Hematopoietic multipotent progenitor cell treated with erythropoietin and hydrocortisone succinate and interleukin-3 and kit ligand, for 17 days (in vitro differentiated cells): ENCODE data around the gene IER3.
"Not testable (repeated sequence)": the region's sequence is repeated elsewhere in the genome, so short reads cannot be mapped to it uniquely, and the experiment has no call there.

Experiments used
- DNase-seq: peaks from one replicate; pipeline ENCODE4 v3.0.0-alpha.2; 2015; ENCODE audit warnings: low spot score

IER3 gene

DNA sequence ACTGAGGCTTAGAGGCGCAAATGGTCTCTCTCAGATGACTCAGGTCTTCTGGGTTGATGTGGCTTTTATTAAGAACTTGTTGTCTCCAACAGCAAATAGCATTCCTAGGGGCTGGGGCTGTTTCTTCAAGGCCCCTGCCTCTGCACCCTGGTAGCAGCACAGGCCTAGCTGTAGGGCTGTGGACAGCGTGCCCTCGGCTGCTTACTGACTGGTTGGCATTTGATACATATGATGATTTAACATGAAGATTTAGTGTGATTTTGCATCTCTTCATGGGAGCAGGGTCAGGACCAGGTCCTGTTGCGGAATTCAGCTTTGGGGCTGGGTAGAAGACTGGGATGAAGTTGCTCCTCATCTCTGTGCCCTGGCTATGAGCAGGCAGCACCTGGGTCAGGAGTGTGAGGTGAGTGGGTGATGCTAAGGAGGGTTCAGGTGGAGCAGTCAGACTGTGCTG is 24.3 kb upstream of the IER3 start:
- no peak for DNase-seq

DNA sequence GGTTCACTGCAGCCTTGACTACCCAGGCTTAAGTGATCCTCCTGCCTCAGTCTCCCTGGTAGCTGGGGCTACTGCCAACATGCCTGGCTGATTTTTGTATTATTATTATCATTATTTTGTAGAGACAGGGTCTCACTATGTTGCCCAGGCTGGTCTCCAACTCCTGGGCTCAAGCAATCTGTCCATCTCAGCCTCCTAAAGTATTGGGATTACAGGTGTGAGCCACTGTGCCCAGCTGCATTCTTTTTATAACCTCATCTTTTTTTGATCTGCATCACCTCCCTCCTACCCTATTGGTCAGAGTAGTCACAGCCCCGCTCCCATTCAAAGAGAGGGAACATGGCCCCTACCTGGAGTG is 23.6 kb upstream of the IER3 start:
- no peak for DNase-seq

DNA sequence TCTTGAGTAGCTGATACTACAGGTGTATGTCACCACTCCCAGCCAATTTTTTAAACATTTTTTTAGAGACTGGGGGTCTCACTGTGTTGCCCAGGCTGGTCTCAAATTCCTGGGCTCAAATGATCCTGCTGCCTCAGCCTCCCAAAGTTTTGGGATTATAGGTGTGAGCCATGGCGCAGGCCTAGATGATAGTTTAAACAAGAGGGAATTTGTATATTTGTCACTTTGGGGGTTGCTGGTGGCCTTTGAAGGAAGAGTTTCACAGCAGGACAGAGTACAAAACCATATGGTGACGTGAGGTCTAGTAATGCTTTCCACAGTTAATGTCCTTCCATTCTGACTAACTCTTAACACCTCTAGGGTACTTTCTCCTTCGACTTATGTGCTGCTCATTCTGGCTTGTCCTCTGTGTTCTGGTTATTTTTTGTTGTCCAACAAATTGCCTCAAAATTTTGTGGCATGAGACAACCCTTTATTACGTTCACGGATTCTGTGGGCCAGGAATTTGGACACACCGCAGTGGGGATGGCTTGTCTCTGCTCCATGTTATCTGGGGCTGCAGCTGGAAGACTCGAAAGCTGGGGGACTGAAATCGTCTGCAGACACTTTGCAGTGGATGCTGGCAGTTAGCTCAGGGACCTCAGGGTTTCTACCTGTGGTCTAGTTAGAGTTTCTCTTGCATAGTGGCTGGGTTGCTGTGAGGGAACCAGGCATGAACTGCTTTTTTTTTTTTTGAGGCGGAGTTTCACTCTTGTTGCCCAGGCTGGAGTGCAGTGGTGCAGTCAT is 23.0 kb upstream of the IER3 start:
- no peak for DNase-seq

DNA sequence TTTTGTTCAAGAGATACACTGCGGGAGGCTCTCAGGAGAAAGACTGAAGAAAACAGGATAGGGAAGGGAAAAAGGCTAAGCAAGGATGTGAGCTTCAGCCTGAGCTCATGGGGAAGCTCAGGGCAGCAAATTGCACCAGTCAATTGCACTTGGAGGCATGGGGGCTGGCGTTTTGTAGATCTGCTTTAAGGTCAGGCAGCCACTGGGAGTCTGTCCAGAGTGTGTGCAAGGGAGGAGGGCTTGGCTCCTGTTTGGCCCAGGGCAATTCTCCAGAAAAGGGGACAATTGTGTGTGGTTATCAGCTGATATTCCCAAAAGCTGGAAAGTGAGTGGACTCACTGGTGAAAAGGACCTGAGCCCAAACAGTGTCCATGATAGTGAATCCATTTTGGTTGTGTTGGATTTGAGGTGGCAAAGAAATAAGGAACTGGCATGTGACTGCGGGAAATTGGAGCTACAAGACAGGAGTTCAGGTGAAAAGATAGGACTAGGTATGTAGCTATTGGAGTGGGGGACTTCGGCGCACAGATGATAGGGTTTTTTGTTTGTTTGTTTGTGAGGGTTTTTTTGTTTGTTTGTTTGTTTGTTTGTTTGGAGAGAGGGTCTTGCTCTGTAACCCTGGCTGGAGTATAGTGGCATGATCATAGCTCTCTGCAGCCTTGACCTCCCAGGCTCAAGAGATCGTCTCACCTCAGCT is 22.3 kb upstream of the IER3 start:
- DNase-seq = no peak

DNA sequence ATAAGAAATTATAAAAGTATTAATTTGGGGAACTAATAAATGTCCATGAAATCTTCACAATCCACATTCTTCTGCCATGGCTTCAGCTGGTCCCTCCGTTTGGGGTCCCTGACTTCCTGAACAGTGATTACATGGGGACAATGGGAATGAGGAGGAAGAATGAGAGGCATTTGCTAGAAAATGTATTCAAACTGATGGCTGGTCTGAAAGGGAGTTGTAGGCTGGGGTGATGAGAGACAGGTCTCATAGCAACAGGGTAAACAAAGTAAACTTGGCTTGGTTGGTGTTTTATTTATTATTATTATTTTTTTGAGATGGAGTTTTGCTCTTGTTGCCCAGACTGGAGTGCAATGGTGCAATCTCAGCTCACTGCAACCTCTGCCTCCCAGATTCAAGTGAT is 21.1 kb upstream of the IER3 start:
- not testable (repeated sequence) for DNase-seq

GRCh38 chr6:30764490-30765043 is 20.2 kb upstream of the IER3 start:
- not testable (repeated sequence) for DNase-seq

DNA sequence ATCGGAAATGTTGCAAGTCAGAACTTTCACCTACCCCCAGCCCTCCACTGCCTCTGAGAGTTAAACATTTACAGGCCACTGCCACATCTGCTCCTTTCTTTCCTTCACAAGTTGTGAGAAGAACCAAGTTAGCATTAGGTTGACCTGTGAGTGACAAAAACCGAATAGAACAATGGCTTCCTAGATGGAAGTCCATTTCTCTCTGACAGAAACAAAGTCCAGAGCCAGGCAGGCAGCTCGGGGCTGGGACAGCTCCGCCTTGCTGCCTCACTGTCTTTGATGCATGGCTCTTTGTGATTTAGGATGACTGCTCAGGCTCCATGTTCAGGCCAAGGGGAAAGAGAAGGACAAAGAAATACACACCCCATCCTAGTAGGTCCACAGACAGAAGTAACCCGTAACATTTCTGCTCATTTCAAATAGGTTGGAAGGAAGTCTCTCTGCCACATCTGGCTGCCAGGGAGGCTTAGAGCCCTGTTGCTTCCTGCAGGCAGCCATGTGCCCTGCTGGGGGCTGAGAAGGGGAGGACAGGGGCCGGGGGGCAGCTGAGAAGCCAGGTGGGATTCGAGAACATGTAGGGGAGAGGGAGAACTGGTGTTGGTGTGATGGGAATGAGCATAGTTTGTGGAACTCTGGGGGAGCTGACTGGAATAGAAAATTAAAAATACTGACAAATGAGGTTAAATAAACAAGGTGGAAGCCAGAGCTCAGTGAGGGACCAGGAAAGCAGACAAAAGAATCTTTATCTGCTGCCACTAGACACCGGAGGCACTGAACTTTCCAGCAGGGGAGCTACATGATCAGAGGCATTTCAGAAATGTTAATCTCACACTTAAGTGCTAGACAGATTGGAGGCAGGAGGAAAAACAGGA is 19.5 kb upstream of the IER3 start:
- no peak for DNase-seq

DNA sequence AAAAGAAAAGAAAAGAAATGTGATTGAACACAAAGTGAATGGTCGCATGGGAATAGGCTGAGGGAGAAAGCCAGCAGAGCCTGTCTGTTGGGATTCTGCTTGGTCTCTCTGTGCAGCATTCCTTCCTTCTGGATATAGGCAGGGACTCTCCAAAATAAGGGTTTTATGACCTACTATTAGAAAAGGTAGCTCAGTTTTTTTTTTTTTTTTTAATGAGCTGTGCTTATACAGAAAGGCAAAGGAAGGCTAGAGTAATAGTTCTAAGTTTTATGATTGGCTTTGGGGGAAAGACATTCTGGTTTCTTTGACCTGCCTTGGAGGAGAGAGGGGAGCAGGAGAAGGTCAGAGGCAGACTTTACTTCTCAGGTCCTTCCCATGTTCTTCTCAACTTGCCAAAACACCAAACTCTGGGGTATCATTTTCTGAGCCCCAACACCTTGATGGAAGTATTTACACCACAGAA is 18.8 kb upstream of the IER3 start:
- DNase-seq = no peak

GRCh38 chr6:30761791-30762429 is 17.6 kb upstream of the IER3 start:
- DNase-seq = no peak

DNA sequence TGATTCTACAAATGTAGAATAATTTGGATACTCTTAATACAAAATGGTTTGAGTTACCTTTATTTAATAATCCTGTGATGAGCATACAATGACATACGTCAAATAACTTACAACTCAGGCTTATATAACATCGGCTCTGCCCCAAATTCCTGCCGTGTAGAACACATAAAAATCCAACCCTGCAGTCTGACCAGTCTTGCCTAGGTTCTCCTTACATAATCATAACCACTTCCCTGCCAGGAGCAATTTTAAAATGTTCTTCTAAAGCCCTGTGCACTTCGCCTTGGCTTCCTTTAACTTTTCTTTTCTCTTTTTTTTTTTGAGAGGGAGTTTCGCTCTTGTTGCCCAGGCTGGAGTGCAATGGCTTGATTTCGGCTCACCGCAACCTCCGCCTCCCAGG is 16.2 kb upstream of the IER3 start:
- no peak for DNase-seq

DNA sequence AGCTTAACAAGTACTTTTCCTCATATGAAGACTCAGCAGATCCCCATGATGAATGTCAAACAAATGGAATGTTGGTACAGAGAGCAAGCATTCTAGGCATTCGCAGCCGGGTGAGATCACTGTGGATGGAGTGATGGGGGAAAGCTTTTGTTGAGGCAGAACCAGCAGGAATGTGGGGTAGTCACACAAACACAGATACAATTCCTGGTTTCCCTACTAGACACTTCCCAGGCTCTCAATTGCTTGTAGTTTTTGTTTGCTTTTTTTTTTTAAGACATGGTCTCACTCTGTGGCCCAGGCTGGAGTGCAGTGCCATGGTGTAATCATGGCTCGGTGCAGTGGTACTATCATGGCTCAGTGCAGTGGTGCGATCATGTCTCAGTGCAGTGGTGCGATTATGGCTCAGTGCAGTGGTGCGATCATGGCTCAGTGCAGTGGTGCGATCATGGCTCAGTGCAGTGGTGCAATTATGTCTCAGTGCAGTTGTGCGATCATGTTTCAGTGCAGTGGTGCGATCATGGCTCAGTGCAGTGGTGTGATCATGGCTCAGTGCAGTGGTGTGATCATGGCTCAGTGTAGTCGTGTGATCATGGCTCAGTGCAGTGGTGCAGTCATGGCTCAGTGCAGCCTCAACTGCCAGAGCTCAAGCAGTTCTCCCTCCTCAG is 15.4 kb upstream of the IER3 start:
- DNase-seq = no peak

- no peak for DNase-seq
These were observed 13.0 kb upstream of the IER3 start for GRCh38 chr6:30757261-30757904.

DNA sequence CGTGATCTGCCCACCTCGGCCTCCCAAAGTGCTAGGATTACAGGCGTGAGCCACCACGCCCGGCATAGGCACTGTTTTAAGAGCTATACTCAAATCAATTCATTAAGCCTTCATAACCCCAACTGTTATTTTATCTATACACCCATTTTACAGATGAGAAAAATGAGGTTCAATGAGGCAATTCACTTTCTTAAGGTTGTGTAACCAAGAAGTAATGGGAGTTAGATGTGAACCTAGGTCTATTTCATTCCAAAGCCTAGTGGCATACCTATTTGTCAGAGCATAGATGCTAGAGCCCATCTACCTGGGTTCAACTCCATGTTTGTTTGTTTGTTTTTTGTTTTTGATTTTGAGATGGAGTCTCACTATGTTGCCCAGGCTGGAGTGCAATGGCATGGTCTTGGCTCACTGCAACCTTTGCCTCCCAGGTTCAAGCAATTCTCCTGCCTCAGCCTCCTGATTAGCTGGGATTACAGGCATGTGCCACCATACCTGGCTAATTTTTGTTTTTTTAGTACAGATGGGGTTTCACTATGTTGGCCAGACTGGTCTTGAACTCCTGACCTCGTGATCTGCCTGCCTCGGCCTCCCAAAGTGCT is 12.2 kb upstream of the IER3 start:
- not testable (repeated sequence) for DNase-seq

DNA sequence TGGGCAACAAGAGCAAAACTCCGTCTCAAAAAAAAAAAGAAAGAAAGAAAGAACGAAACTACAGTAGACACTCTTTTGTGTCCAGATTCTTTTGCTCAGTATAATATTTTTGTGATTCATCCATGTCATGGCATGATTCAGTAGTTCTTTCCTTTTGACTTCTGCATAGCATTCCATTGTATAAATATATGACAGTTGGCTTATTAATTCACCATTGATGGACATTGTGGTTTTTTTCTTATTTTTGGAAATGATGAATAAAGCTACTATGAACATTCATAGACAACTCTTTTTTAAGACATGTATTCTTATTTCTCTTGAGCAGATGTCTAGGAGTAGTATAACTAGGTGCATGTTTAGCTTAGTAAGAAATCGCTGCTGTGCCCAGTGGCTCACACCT is 10.3 kb upstream of the IER3 start:
- no peak for DNase-seq

- peak; percentile 29 for DNase-seq
These were observed 8.0 kb upstream of the IER3 start for GRCh38 chr6:30752157-30752927.

DNA sequence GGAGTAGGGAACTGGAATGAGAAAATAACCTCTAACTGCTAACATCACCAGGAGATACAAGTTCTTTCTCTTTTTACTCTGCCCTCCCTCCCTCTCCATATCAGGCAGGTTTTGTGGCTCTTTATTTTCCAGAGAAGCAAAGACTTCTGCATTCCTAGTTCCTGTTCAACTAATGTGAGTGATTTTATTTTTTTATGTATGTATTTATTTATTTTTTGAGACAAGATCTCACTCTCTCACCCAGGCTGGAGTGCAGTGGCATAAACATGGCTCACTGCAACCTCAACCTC is 6.0 kb upstream of the IER3 start:
- DNase-seq = no peak

DNA sequence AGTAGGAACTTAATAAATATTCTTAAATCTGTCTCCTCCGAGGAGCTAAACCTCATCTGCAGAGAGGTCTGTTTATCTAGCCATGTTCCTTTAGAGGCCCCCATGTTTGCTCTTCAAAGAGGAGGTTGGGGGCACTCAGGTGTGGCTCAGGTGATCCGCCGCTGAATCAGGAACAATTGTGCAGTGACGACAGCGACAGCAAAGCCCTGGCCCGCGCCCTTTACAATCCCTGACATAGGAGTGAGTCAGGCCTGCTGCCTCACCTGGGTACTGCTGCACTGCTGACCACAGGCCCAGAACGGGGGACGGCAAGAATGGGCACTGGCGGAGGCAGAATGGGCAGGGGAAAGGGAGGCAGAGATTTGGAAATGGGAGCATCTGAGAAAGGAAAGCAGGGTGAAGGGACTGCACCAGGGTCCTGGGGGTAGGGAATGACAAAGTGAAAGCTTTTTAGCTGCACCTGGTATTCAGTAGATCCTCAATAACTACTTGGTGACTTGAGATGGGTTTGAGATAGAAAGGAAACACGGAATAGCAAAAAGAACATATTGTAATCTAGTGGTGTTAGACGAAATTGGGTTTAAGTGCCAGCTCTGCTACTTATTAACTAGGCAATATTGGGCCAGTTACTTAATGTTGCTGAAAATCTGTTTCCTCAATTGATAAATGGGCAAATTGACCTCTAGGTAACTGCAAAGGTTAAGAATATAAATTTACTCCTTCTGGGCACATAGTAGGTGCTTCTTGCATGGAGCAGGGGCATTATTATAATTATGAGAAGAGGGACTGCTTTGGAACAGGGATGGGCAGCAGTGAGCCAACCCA is 5.4 kb upstream of the IER3 start:
- DNase-seq = no peak

GRCh38 chr6:30748851-30749540 is 4.6 kb upstream of the IER3 start:
- no peak for DNase-seq
